ENCODE results near the gene KDM4F.

DNA sequence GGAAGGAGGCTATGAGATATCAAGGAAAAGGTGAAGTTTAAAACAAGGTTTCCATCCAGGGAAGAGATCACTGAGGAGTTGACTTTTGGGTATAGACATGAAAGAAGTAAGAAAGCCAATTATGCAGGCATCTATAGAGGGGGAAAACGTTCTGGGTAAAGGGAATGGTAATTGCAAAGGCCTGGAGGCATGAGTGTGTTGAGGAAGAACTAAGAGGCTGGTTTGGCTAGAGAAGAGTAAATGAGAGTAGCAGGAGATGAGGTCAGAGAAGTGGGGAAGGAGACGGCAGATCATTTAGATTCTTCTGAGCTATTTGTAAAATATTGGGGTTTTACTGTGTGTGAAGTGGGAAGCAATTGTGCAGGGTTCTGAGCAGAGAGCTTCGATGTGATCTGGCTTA lies 48.0 kb downstream of the KDM4F start:
- no peak for TF ChIP-seq MYC (IDR thresholded peaks at IDR 0.05; ENCODE audit: borderline replicate concordance, low read length)
- TF ChIP-seq, protein P1, sequence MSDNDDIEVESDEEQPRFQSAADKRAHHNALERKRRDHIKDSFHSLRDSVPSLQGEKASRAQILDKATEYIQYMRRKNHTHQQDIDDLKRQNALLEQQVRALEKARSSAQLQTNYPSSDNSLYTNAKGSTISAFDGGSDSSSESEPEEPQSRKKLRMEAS (IDR thresholded peaks at IDR 0.05) = no peak
- no peak for TF ChIP-seq POLR2A (IDR thresholded peaks at IDR 0.05; ENCODE audit: low read length)
- TF ChIP-seq CHD2 (IDR thresholded peaks at IDR 0.05; ENCODE audit: low read length, partially characterized antibody) = no peak
- TF ChIP-seq EP300 (IDR thresholded peaks at IDR 0.05) = no peak
- TF ChIP-seq, protein P2, sequence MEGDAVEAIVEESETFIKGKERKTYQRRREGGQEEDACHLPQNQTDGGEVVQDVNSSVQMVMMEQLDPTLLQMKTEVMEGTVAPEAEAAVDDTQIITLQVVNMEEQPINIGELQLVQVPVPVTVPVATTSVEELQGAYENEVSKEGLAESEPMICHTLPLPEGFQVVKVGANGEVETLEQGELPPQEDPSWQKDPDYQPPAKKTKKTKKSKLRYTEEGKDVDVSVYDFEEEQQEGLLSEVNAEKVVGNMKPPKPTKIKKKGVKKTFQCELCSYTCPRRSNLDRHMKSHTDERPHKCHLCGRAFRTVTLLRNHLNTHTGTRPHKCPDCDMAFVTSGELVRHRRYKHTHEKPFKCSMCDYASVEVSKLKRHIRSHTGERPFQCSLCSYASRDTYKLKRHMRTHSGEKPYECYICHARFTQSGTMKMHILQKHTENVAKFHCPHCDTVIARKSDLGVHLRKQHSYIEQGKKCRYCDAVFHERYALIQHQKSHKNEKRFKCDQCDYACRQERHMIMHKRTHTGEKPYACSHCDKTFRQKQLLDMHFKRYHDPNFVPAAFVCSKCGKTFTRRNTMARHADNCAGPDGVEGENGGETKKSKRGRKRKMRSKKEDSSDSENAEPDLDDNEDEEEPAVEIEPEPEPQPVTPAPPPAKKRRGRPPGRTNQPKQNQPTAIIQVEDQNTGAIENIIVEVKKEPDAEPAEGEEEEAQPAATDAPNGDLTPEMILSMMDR (IDR thresholded peaks at IDR 0.05) = no peak
- TF ChIP-seq, protein P3, sequence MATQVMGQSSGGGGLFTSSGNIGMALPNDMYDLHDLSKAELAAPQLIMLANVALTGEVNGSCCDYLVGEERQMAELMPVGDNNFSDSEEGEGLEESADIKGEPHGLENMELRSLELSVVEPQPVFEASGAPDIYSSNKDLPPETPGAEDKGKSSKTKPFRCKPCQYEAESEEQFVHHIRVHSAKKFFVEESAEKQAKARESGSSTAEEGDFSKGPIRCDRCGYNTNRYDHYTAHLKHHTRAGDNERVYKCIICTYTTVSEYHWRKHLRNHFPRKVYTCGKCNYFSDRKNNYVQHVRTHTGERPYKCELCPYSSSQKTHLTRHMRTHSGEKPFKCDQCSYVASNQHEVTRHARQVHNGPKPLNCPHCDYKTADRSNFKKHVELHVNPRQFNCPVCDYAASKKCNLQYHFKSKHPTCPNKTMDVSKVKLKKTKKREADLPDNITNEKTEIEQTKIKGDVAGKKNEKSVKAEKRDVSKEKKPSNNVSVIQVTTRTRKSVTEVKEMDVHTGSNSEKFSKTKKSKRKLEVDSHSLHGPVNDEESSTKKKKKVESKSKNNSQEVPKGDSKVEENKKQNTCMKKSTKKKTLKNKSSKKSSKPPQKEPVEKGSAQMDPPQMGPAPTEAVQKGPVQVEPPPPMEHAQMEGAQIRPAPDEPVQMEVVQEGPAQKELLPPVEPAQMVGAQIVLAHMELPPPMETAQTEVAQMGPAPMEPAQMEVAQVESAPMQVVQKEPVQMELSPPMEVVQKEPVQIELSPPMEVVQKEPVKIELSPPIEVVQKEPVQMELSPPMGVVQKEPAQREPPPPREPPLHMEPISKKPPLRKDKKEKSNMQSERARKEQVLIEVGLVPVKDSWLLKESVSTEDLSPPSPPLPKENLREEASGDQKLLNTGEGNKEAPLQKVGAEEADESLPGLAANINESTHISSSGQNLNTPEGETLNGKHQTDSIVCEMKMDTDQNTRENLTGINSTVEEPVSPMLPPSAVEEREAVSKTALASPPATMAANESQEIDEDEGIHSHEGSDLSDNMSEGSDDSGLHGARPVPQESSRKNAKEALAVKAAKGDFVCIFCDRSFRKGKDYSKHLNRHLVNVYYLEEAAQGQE (IDR thresholded peaks at IDR 0.05) = no peak
- TF ChIP-seq CBX2 (IDR thresholded peaks at IDR 0.05; ENCODE audit: borderline replicate concordance, low read depth) = no peak

Measured in A549 (cell line).